Kidney (tissue), 14 donors: ENCODE measurements around the gene AGPAT1. TPM values are rescaled to one million over a fixed set of nuclear protein-coding genes. Genes with fewer than 3 reads are reported as not detected.

Source experiments
- DNase-seq, 5 donors: peaks; one replicate each; pipeline ENCODE4 v3.0.0-alpha.2; 2013 to 2020
- FAIRE-seq: peaks from 2 replicates; lab custom pipeline; 2012; peaks lifted over from hg19 to GRCh38; lab: Jason Lieb, UNC
- H3K27ac ChIP-seq, 2 donors: one replicate each; pipeline ENCODE4 v1.7.0; 2013; ENCODE audit warnings: low read depth in 2 of 2, low read length in 2 of 2, inconsistent platforms in 1 of 2
- H3K27me3 ChIP-seq: one replicate; pipeline ENCODE4 v1.7.1; 2013; ENCODE audit warnings: low read length, inconsistent platforms; ENCODE audit not compliant: control insufficient read depth, insufficient read depth
- H3K36me3 ChIP-seq, 3 donors: one replicate each; pipeline versions ENCODE4 v1.7.0 to v1.7.1; 2013; ENCODE audit warnings: low read length in 3 of 3, control low read depth in 1 of 3, inconsistent platforms in 1 of 3; ENCODE audit not compliant: insufficient read depth in 3 of 3, control insufficient read depth in 2 of 3
- H3K4me1 ChIP-seq, 3 donors: one replicate each; pipeline versions ENCODE4 v1.7.0 to v1.7.1; 2013; ENCODE audit warnings: low read length in 3 of 3, inconsistent platforms in 1 of 3, low read depth in 1 of 3; ENCODE audit not compliant: control insufficient read depth in 2 of 3, insufficient read depth in 2 of 3
- H3K4me3 ChIP-seq, 3 donors: one replicate each; pipeline versions ENCODE4 v1.7.0 to v1.8.1; 2013; ENCODE audit warnings: low read length in 3 of 3, control low read depth in 1 of 3, inconsistent platforms in 1 of 3
- H3K9ac ChIP-seq, 3 donors: one replicate each; pipeline versions ENCODE4 v1.7.0 to v1.7.1; 2013; ENCODE audit warnings: low read length in 3 of 3, control low read depth in 1 of 3, inconsistent platforms in 1 of 3
- H3K9me3 ChIP-seq, 3 donors: one replicate each; pipeline versions ENCODE4 v1.7.0 to v1.7.1; 2013; ENCODE audit warnings: low read length in 3 of 3, control low read depth in 1 of 3, inconsistent platforms in 1 of 3; ENCODE audit not compliant: control insufficient read depth in 2 of 3, insufficient read depth in 1 of 3
- CTCF ChIP-seq: IDR thresholded peaks from 3 replicates; pipeline ENCODE4 v1.5.1; 2012; ENCODE audit warnings: mild to moderate bottlenecking, moderate library complexity, borderline replicate concordance; ENCODE audit not compliant: insufficient read depth; ENCODE audit errors: extremely low read depth
- intact Hi-C: fragments of 100-400 bp; cut with DNase I; formaldehyde crosslinking; loops from one replicate; pipeline ENCODE4 v1.11.1; 2022
- polyA plus RNA-seq: library from polyadenylated mRNA; stranded (reverse); fragments of 350-450 nt; fragmentation: Illumina TruSeq; extraction: RNeasy Lipid Tissue Mini Kit (QIAGEN cat#74804); gene quantifications from one replicate; pipeline ENCODE4 v1.2.3, GENCODE V29; 2014; ENCODE audit warnings: low read depth, low replicate concordance; ENCODE audit not compliant: insufficient read depth
- total RNA-seq: library from RNA; stranded (reverse); fragmentation: NEBNext Ultra II Directional; extraction: Animal tissue kit (Norgen Biotek cat#: 25700); gene quantifications from one replicate; pipeline ENCODE4 v1.2.1, GENCODE V29; 2021
- donor health status: control.
- donor health status: control.
- donor health status: control.
- donor health status: control.
- donor health status: control.
- donor health status: DM: yes; HTN: yes; CAD: no.
- donor health status: Normal renal cell carcinoma (clear cell type).

The AGPAT1 gene
- total and polyA plus RNA-seq, 2 donors from 2014 or later: 58.9 to 87.1 TPM

GRCh38 chr6:32178547-32179440 lies 2.9 kb upstream of the AGPAT1 start:
- intact Hi-C loops: no loop called here
- DNase-seq: peak in 4 of 5 donors; percentile 43 to 89 (median 72)
- Histone ChIP-seq H3K36me3 (peaks cover 0 to 12% (median 0%) of the 10 kb centered on the region in 3 donors), H3K9me3 (no peaks in the 10 kb centered on the region), H3K27me3 (no peaks in the 10 kb centered on the region), H3K9ac (peak overlapping the region; percentile 88 to 90 (median 89)), H3K27ac (peak overlapping the region; percentile 93 to 98), H3K4me1 (peaks cover 7 to 31% (median 30%) of the 10 kb centered on the region in 3 donors), H3K4me3 (peak overlapping the region; percentile 94 to 99 (median 95))
- TF ChIP-seq CTCF: no peak
- FAIRE-seq: no peak

GRCh38 chr6:32177788-32178546 lies 2.1 kb upstream of the AGPAT1 start, which contains the start of gene RNF5:
Gene RNF5, plus strand, starts transcription at chr6:32178405. Its CDS starts 107 bp downstream, at chr6:32178512.
- H3K4me1 ChIP-seq: peaks cover 7 to 31% (median 30%) of the 10 kb centered on the region in 3 donors
- intact Hi-C loops: no loop called here
- peak within 1 kb of the TSS; percentile 93 to 98 for H3K27ac ChIP-seq
- H3K9ac ChIP-seq: peak within 1 kb of the TSS; percentile 89 to 91 (median 90)
- TF ChIP-seq CTCF: no peak
- H3K27me3 ChIP-seq: no peaks in the 10 kb centered on the region
- peak; percentile 98 for FAIRE-seq
- peak within 1 kb of the TSS; percentile 94 to 99 (median 95) for H3K4me3 ChIP-seq
- no peaks in the 10 kb centered on the region for H3K9me3 ChIP-seq
- peaks cover 0 to 11% (median 0%) of the 10 kb centered on the region in 3 donors for H3K36me3 ChIP-seq
- DNase-seq: peak; percentile 98 to 100 (median 99)

GRCh38 chr6:32177183-32177787 lies 1.4 kb upstream of the AGPAT1 start:
- Histone ChIP-seq H3K9ac (peak overlapping the region; percentile 51 to 91 (median 59)), H3K27me3 (no peaks in the 10 kb centered on the region), H3K36me3 (peaks cover 0 to 8% (median 0%) of the 10 kb centered on the region in 3 donors), H3K27ac (peak overlapping the region; percentile 93 to 98), H3K4me1 (peaks cover 7 to 31% (median 30%) of the 10 kb centered on the region in 3 donors), H3K4me3 (peak overlapping the region; percentile 75 to 95 (median 94)), H3K9me3 (no peaks in the 10 kb centered on the region)
- intact Hi-C loops: no loop called here
- FAIRE-seq: no peak
- TF ChIP-seq CTCF: no peak
- peak in 2 of 5 donors; percentile 73 to 89 for DNase-seq
